Fibroblast of the aortic adventitia (primary cell): ENCODE measurements around the gene TFIP11. TPM values are rescaled to one million over a fixed set of nuclear protein-coding genes. Genes with fewer than 3 reads are reported as not detected.

Experiments used
- DNase-seq: peaks from one replicate; pipeline ENCODE4 v3.0.0-alpha.2; 2010; ENCODE audit warnings: low read depth
- H3K4me3 ChIP-seq: 2 replicates; pipeline ENCODE4 v1.5.1; 2011; ENCODE audit warnings: low read depth, mild to moderate bottlenecking, control low read depth, low read length, moderate library complexity
- CTCF ChIP-seq: IDR thresholded peaks from 2 replicates; pipeline ENCODE4 v1.5.1; 2011; ENCODE audit warnings: mild to moderate bottlenecking, low read length, control low read depth, inconsistent platforms; ENCODE audit not compliant: insufficient read depth
- total RNA-seq: library from RNA; depleted of rRNA; stranded (reverse); fragments of >200 nt; gene quantifications from 2 replicates; pipeline ENCODE4 v1.2.3, GENCODE V29; 2012; ENCODE audit warnings: low replicate concordance

The TFIP11 gene
- total RNA-seq, 1 donor, result 25.4 TPM

- H3K4me3 ChIP-seq, result no peak overlapping the region
- DNase-seq, result no peak
Measured at GRCh38 chr22:26447584-26448329, 64.5 kb downstream of the TFIP11 start.

GRCh38 chr22:26446808-26447515 is 65.3 kb downstream of the TFIP11 start:
- no peak for TF ChIP-seq CTCF

More at GRCh38 chr22:26447584-26448329, 64.5 kb downstream of the TFIP11 start:
- no peak for TF ChIP-seq CTCF

DNA sequence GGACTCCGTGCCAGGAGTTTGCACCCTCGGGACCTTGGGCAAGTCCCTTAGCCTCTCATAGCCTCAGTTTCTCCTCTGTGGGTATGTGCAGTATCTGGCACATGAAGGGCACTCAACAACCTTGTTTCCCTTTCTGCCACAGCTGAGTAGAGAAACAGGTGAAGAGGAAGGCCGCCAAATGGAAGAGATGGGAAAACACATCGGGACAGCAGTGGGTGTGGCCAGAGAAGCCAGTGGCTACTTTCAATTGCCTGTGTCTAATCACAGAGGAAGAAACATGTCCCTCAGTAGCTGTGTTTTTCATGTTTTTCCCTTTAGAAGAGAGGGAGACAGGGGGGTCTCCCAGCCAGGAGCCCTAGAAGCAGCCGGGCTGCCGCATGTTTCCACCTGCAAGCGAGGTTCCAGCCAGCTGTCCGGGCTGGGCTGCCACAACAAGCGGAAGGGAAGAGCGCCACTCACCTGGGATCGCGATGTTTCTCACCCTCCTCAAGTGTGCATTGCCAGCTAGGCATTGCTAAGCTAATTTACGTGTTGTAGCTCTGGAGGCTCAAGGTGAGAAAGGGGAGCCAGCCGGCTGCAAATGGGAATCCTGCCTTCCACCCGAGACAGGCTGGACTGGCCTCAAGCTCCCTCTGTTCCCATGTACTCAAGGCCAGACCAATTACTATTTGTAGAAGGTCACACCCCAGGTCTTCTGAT is 66.5 kb downstream of the TFIP11 start:
- H3K4me3 ChIP-seq, result no peak overlapping the region
- no peak for TF ChIP-seq CTCF
- DNase-seq, result no peak

More at GRCh38 chr22:26446808-26447515, 65.3 kb downstream of the TFIP11 start:
- H3K4me3 ChIP-seq, result no peak overlapping the region
- no peak for DNase-seq

- no peak for TF ChIP-seq CTCF
- DNase-seq, result no peak
- H3K4me3 ChIP-seq, result no peak overlapping the region
Measured at GRCh38 chr22:26444777-26445176, 67.5 kb downstream of the TFIP11 start.

- no peak for DNase-seq
- no peak for TF ChIP-seq CTCF
- no peak overlapping the region for H3K4me3 ChIP-seq
Measured at GRCh38 chr22:26443901-26444690, 68.2 kb downstream of the TFIP11 start.

GRCh38 chr22:26442086-26442756 is 70.1 kb downstream of the TFIP11 start:
- no peak for TF ChIP-seq CTCF
- H3K4me3 ChIP-seq, result no peak overlapping the region
- no peak for DNase-seq
